ENCODE results near the gene UQCR10. TPM values are rescaled to one million over a fixed set of nuclear protein-coding genes. Genes with fewer than 3 reads are reported as not detected.

The UQCR10 gene
- total and polyA plus RNA-seq, 2 of the 4 experiments (the other 2 are of a cell fraction) = 103 to 260 TPM

DNA sequence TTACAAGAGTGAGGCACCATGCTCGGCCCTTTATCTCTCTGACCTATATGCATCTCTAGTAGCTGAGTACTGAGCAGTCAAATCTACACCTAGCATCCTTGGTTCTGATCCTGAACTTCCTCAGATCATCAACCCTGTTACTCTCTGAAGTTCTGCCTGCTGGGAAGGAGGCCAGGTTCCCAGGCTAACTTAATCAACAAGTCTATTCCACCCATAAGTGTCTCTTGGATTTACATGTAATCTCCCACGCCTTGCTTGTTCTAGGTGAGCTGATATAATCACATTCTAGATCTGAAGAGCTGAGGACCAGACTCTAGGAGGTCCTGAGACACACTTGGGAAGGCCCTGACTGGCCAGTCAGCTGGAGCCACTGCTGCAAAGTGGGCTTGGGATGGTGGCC lies 25.2 kb upstream of the UQCR10 start:
- ChIA-PET CTCF (no interaction called here), POLR2A (ENCODE audit: unreplicated experiment) (no interaction called here)
- Histone ChIP-seq H2BK5ac (ENCODE audit: low read depth, low read length, poor library complexity, severe bottlenecking) (no peak overlapping the region), H3K79me1 (ENCODE audit: low read depth in 1 of 2, low read length in 2 of 2) (no peaks in the 10 kb centered on the region; a peak in 1 of 4 replicates), H2BK15ac (ENCODE audit: low read depth, low read length) (no peak overlapping the region), H3K56ac (ENCODE audit: extremely low read depth, insufficient read depth, low read length) (no peak overlapping the region), H3K4me3 (ENCODE audit: insufficient read depth, low read depth, low read length) (no peak overlapping the region), H2AK9ac (replicated peaks; ENCODE audit: low read depth, low read length, poor library complexity) (no peak overlapping the region), H3K18ac (ENCODE audit: low read depth, low read length) (no peak overlapping the region), H4K91ac (ENCODE audit: insufficient read depth, low read depth, low read length) (no peak overlapping the region), H2AFZ (replicated peaks; ENCODE audit: low read length, poor library complexity) (no peak overlapping the region), H3K9ac (ENCODE audit: low read depth, low read length) (no peak overlapping the region), H3K27me3 (ENCODE audit: control insufficient read depth, insufficient read depth, low read length) (no peaks in the 10 kb centered on the region), H3K27ac (ENCODE audit: insufficient read depth, low read length) (no peak overlapping the region), H2AK5ac (ENCODE audit: low read depth, low read length) (no peak overlapping the region), H3K14ac (replicated peaks; ENCODE audit: low read depth, low read length) (no peak overlapping the region), H2BK20ac (ENCODE audit: low read depth, low read length) (no peak overlapping the region), H3K4me1 (ENCODE audit: control insufficient read depth, insufficient read depth, low read length) (peaks cover 5% of the 10 kb centered on the region; the same call in 1 of the 2 replicates), H4K8ac (ENCODE audit: low read depth in 2 of 2, low read length in 2 of 2) (no peak overlapping the region), H3K4ac (ENCODE audit: low read depth, low read length) (no peak overlapping the region), H3K9me3 (ENCODE audit: control insufficient read depth, insufficient read depth, low read length) (no peaks in the 10 kb centered on the region), H2BK120ac (ENCODE audit: low read depth, low read length) (no peak overlapping the region), H4K5ac (ENCODE audit: low read depth, low read length) (no peak overlapping the region), H3K36me3 (ENCODE audit: control insufficient read depth, insufficient read depth, low read length) (peaks cover 21% of the 10 kb centered on the region), H3K23ac (ENCODE audit: low read depth, low read length) (no peak overlapping the region), H4K20me1 (ENCODE audit: insufficient read depth, low read length) (no peaks in the 10 kb centered on the region), H3K4me2 (ENCODE audit: low read depth, low read length) (no peak overlapping the region), H3K9me1 (ENCODE audit: insufficient read depth, low read length) (0 out of 2 replicates have a peak, but pooled peaks cover 8% of the 10 kb centered on the region)
- TF ChIP-seq CHD1 (IDR thresholded peaks at IDR 0.05; ENCODE audit: low read depth, low read length) (no peak), POLR2A (IDR thresholded peaks at IDR 0.05; ENCODE audit: low read depth, low read length) (no peak), USF2 (IDR thresholded peaks at IDR 0.05; ENCODE audit: low read depth, low read length) (no peak), CTCF (conservative IDR thresholded peaks at IDR 0.05; ENCODE audit: low read depth, low read length) (no peak), MAFK (IDR thresholded peaks at IDR 0.05; ENCODE audit: low read depth, low read length) (no peak), NFE2L2 (IDR thresholded peaks at IDR 0.05; ENCODE audit: low read depth, low read length) (no peak), RFX5 (IDR thresholded peaks at IDR 0.05; ENCODE audit: low read depth, low read length) (no peak), SMC3 (IDR thresholded peaks at IDR 0.05; ENCODE audit: low read depth, low read length) (no peak), MAZ (IDR thresholded peaks at IDR 0.05; ENCODE audit: borderline replicate concordance, low read depth, low read length) (no peak), FOS (IDR thresholded peaks at IDR 0.05; ENCODE audit: low read depth, low read length) (no peak), MXI1 (IDR thresholded peaks at IDR 0.05; ENCODE audit: borderline replicate concordance, low read depth, low read length) (no peak), RAD21 (IDR thresholded peaks at IDR 0.05; ENCODE audit: low read length) (no peak), RCOR1 (IDR thresholded peaks at IDR 0.05; ENCODE audit: insufficient replicate concordance, low read length) (no peak), ELK1 (IDR thresholded peaks at IDR 0.05; ENCODE audit: borderline replicate concordance, low read depth, low read length) (no peak), BHLHE40 (IDR thresholded peaks at IDR 0.05; ENCODE audit: low read depth, low read length) (no peak), CEBPB (IDR thresholded peaks at IDR 0.05; ENCODE audit: low read depth, low read length) (no peak)
- BruUV-seq (replicated peaks) = no TSS peak
- intact Hi-C loops (cut with micrococcal nuclease) (no loop called here), dilution Hi-C loops (cut with HindIII; ENCODE audit: low sequenced_read_pairs, unreplicated experiment) (no loop called here), in situ Hi-C loops (cut with MboI; ENCODE audit: low sequenced_read_pairs) (no loop called here)
- DNase-seq = no peak
- 86% methylated on average over 1 of the region's 2 CpGs; no CpG with 5 or more reads in 1 of the 2 experiments for WGBS, 2 experiments (ENCODE audit: extremely low coverage in 2 of 2, insufficient read length in 1 of 2)
- ATAC-seq (ENCODE audit: low read depth) = no peak
